RWPE1 (cell line): ENCODE measurements around the gene RPL18A.

Experiments used
- CTCF ChIA-PET: fragments of 350-600 bp; sonication (Branson Sonifier 250); formaldehyde crosslinking; extraction: SDS; loops from one replicate; lab custom pipeline; 2021; lab: Yijun Ruan, JAX
- POLR2A ChIA-PET: fragments of 400-600 bp; formaldehyde crosslinking; extraction: SDS; loops from one replicate; lab custom pipeline; 2020; ENCODE audit warnings: antibody characterized with exemption; ENCODE audit not compliant: low non-redundant PET; lab: Yijun Ruan, JAX
- DNase-seq: peaks from one replicate; pipeline ENCODE4 v3.0.0; 2012; ENCODE audit warnings: low spot score
- H3K27ac ChIP-seq: fragments of 450-650 bp; 2 replicates; pipeline ENCODE4 v1.5.1; 2017
- CTCF ChIP-seq: fragments of 450-650 bp; conservative IDR thresholded peaks from 2 replicates; pipeline ENCODE4 v1.5.1; 2017; ENCODE audit warnings: low read depth, mild to moderate bottlenecking

Gene RPL18A

GRCh38 chr19:17863520-17864182 is 3.9 kb downstream of the RPL18A start:
- no peak for DNase-seq
- ChIA-PET CTCF (interaction anchor here (4.1 kb wide), 1 partner anchor 69 kb away, joined by 19 read pairs; the partner anchor contains the start of gene CCDC124), POLR2A (interaction anchor here (2.3 kb wide), 1 partner anchor 69 kb away, joined by 8 read pairs; the partner anchor contains the start of gene CCDC124)
- peak overlapping the region; percentile 77 for H3K27ac ChIP-seq
- no peak for TF ChIP-seq CTCF

GRCh38 chr19:17865364-17866311 is 5.9 kb downstream of the RPL18A start:
- peak overlapping the region; percentile 77 for H3K27ac ChIP-seq
- ChIA-PET CTCF (interaction anchor here (4.1 kb wide), 1 partner anchor 67 kb away, joined by 19 read pairs; the partner anchor contains the start of gene CCDC124), POLR2A (interaction anchor here (0.7 to 2.3 kb wide), 2 partner anchors 67 to 305 kb away, joined by 3 to 8 read pairs; partner anchors contain the start of gene CCDC124)
- DNase-seq = peak; percentile 52
- TF ChIP-seq CTCF = no peak

GRCh38 chr19:17866312-17866963 is 6.7 kb downstream of the RPL18A start:
- peak overlapping the region; percentile 77 for H3K27ac ChIP-seq
- TF ChIP-seq CTCF = no peak
- DNase-seq = no peak
- ChIA-PET CTCF (interaction anchor here (4.1 kb wide), 1 partner anchor 66 kb away, joined by 19 read pairs; the partner anchor contains the start of gene CCDC124), POLR2A (interaction anchor here (0.7 kb wide), 1 partner anchor 306 kb away, joined by 3 read pairs; no protein-coding TSS in a partner anchor)

- DNase-seq = no peak
- no peak for TF ChIP-seq CTCF
- ChIA-PET CTCF (interaction anchor here (4.1 kb wide), 1 partner anchor 66 kb away, joined by 19 read pairs; the partner anchor contains the start of gene CCDC124), POLR2A (no interaction called here)
- no peak overlapping the region for H3K27ac ChIP-seq
These were observed 7.3 kb downstream of the RPL18A start for GRCh38 chr19:17866964-17867486.

- ChIA-PET CTCF (interaction anchor here (3.7 kb wide), 1 partner anchor 63 kb away, joined by 87 read pairs; the partner anchor contains the start of gene CCDC124), POLR2A (no interaction called here)
- TF ChIP-seq CTCF = no peak
- no peak for DNase-seq
- no peak overlapping the region for H3K27ac ChIP-seq
These were observed 9.0 kb downstream of the RPL18A start for GRCh38 chr19:17868669-17869068.
